Activated CD4-positive, CD25-positive, alpha-beta regulatory T cell (primary cell): Measurements from ENCODE around the gene CLMN.

Experiments
- DNase-seq, 4 experiments: peaks; one replicate each; lab custom pipeline; 2025; lab: John Stamatoyannopoulos, UW

CLMN gene

GRCh38 chr14:95134304-95134933 lies 185.3 kb downstream of the CLMN start:
- no peak for DNase-seq

GRCh38 chr14:95133282-95133681 lies 186.4 kb downstream of the CLMN start:
- no peak for DNase-seq

- DNase-seq, result no peak
These were observed 186.9 kb downstream of the CLMN start for GRCh38 chr14:95132760-95133159.
